ENCODE results near the gene NCAPH2.

NCAPH2 gene

DNA sequence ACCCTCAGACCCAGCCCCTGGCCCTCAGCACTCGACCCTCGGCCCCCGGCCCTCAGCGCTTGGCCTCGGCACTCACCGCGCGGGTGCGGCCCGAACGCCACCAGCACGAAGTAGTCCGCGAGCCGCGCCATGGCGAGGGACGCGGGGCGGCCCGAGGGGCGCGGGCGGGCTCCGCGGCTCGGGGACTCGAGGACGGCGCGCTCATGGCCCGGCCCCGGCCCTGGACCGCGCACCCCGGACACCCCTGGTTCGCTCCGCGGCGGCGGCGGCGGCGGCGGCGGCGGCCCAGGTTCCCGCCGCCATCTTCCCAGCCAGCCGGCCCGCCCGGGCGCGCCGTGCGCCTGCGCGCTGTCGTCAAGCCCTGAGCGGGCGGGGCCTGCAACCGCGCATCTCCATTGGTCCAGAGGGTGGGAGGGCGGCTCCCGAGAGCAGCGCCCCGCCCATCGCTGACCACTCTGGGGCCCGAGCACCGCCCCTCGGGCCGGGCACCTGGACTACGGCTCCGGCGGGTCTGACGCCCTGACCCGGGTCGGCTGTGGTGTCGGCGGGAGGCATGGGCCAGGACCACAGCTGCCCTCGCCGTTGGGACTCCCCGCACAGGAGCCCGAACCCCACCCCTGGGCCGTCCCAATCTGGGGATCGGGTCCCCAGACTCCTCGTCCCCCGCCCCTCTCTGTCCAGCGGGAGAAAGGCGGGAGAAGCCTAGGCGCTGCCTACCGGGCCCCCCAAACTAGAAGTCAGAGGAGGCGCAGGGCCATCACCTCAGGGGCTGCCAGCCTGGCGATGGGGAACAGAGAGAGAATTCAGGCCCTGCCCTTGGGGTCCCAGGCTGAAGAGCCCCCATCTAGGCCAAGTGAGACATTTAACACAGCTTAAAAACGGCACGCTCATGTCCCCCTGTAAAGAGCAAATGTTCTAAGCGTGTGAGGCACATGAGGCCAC is 33.0 kb upstream of the NCAPH2 start, which contains the start of gene SBF1:
SBF1 (minus strand) TSS at position 326 of the 942 bp plus-strand sequence; CDS start at position 131, 195 bp downstream.
- peak within 1 kb of the TSS; percentile 63 for H3K27ac ChIP-seq
- TF ChIP-seq, protein P1, sequence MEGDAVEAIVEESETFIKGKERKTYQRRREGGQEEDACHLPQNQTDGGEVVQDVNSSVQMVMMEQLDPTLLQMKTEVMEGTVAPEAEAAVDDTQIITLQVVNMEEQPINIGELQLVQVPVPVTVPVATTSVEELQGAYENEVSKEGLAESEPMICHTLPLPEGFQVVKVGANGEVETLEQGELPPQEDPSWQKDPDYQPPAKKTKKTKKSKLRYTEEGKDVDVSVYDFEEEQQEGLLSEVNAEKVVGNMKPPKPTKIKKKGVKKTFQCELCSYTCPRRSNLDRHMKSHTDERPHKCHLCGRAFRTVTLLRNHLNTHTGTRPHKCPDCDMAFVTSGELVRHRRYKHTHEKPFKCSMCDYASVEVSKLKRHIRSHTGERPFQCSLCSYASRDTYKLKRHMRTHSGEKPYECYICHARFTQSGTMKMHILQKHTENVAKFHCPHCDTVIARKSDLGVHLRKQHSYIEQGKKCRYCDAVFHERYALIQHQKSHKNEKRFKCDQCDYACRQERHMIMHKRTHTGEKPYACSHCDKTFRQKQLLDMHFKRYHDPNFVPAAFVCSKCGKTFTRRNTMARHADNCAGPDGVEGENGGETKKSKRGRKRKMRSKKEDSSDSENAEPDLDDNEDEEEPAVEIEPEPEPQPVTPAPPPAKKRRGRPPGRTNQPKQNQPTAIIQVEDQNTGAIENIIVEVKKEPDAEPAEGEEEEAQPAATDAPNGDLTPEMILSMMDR (conservative IDR thresholded peaks at IDR 0.05) = no peak

DNA sequence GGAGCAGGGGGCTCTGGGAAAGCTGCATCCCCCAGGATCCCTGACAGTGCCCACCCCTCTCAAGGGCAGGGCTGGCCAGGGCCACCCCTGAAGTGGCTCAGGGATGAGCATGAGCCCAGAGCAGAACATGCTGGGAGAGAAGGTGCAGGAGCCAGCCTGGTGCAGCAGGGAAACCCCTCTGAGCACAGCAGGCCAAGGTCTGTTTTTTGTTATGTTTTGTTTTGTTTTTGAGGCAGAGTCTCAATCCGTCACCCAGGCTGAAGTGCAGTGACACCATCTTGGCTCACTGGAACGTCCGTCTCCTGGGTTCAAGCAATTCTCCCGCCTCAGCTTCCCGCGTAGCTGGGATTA is 32.4 kb upstream of the NCAPH2 start:
- H3K27ac ChIP-seq = peak overlapping the region; percentile 63; the same call in 1 of the 2 replicates
- TF ChIP-seq, protein P1 (conservative IDR thresholded peaks at IDR 0.05) = no peak

DNA sequence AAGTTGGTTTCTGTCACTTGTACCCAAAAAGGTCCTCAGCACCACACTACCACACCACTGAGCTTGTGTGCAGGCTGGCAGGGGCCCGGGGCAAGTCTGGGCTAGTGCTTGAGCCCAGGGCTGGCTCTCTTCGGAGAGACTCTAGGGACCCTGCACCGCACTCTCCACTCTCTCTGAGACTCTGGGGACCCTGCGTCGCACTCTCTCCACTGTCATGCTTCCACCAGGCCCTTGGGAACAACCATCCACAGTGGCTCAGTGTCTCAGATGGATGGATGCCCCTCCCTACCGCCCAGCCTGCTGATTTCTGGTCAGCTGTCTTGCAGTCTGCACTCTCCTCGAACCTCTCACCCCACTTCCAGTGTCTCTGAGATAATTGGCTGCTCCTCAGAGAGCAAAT is 31.2 kb upstream of the NCAPH2 start:
- H3K27ac ChIP-seq = no peak overlapping the region
- TF ChIP-seq, protein P1 (conservative IDR thresholded peaks at IDR 0.05) = no peak

DNA sequence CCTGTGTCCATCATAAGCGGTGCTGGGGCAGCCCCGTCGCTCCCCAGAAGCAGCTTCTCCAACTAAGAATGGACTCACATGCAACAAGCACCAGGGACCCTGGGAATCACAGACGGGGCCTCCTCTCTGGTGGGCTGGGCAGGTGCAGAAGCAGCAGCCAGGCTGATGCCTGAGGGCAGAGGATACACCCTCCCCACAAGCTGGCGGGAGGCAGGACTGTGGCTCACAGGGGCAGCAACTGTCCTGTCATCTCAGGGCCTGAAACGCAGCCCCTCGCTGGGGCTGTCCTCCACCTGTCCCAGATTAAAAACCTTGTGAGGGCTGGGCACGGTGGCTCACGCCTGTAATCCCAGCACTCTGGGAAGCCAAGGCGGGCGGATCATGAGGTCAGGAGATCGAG is 30.1 kb upstream of the NCAPH2 start:
- no peak overlapping the region for H3K27ac ChIP-seq
- TF ChIP-seq, protein P1 (conservative IDR thresholded peaks at IDR 0.05) = no peak

DNA sequence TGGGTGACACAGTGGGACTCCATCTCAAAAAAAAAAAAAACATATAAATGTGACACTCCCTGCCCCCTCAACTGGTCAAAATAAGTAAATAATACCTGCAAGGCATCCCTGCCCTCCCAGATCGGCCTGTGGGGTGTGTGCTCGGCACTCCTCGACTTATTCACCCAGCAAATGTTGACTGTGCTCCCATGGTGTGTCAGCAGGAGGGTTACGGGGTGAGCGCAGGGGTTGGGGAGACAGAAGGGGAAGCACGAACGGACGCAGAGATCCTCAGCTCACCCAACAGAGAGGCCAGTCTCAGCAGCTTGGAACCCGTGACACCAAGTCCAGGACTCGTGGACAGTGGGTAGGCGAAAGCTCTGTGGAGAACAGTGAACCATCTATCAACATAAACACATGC is 28.3 kb upstream of the NCAPH2 start:
- H3K27ac ChIP-seq = no peak overlapping the region
- TF ChIP-seq, protein P1 (conservative IDR thresholded peaks at IDR 0.05) = no peak

DNA sequence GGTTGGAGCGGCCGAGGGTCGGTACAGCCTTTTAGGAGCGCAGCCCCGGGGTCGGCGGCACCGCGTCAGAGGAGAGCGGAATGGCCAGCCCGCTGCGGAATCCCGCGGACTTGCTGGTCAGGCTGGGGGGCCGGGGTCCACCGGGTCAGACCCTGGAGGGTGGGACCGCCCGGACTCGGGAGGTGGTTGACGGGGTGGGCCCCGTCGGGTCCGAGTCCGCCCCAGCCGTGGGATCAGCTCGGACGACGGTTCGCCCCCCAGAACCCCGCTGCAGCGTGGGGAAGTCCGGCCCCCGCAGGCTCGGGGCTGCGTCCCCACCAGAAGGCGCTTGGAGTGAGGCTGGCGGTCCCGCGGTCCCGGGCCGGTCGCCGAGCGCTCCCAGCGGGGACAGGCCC is 27.0 kb upstream of the NCAPH2 start:
- peak overlapping the region; percentile 44; the same call in 1 of the 2 replicates for H3K27ac ChIP-seq
- TF ChIP-seq, protein P1 (conservative IDR thresholded peaks at IDR 0.05) = no peak

DNA sequence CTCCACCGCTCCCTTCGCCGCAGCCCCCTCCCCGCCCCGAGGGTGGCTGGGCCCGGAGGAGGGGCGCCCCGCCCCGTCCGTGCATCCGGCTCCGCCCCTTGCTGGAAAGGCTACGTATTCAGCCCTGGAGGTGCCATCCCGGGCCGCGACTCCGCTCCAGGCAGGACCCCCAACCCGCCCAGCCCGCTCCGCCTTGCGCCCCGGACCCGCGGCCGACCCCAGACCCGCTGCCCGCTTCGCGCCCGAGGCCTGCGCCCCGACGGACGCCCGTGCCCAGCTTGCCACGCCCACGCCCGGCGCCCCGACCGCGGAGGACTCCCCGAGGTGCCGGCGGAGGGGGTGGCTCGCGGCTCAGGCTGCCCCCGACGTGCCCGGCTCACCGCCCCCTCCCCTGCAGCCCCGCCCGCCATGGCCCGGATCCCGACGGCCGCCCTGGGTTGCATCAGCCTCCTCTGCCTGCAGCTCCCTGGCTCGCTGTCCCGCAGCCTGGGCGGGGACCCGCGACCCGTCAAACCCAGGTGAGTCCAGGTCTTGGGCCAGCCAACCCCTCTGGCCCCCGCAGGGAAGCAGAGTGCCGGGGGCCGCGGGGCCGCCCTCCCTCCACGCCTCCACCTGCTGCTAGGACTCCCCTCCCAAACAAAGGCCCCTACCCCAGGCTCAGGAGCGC is 26.5 kb upstream of the NCAPH2 start, which contains the start of gene ADM2:
ADM2 (plus strand) TSS at position 104 of the 667 bp plus-strand sequence; CDS start at position 409, 305 bp downstream.
- TF ChIP-seq, protein P1 (conservative IDR thresholded peaks at IDR 0.05) = no peak
- H3K27ac ChIP-seq = peak within 1 kb of the TSS; percentile 44; the same call in 1 of the 2 replicates
